ENCODE results near the gene POTEC.
"Not testable (repeated sequence)": the region's sequence is repeated elsewhere in the genome, so short reads cannot be mapped to it uniquely, and the experiment has no call there.

The POTEC gene

DNA sequence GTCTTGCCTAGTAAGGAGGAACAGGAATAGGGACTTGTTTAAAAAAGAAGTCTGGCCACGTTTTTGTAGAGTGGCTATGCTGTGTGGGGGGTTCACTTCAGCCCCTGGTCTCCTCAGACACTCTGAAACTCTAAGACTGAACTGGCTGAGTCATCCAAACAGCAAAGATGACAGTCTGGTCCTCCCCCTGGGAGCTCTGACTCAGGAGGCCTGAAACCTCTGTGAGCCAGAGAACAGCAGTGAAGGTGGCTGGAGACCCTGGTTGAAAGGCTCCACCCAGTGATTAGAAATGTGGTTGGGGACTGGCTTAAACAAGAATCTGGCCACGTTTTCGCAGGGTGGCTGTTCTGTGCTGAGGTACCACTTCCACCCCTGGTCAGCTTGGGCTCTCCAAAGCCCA is 32.7 kb downstream of the POTEC start:
- not testable (repeated sequence) for H3K4me1 ChIP-seq (ENCODE audit: control insufficient read depth in 2 of 2, insufficient read depth in 1 of 2, low read depth in 1 of 2, low read length in 2 of 2); H3K27me3 ChIP-seq (ENCODE audit: control insufficient read depth in 3 of 3, insufficient read depth in 3 of 3, low read depth in 1 of 3, low read length in 3 of 3); DNase-seq (ENCODE audit: low spot score); H3K36me3 ChIP-seq (replicated peaks in 1 of 2; ENCODE audit: control insufficient read depth in 2 of 2, insufficient read depth in 2 of 2, low read length in 2 of 2); H2BK120ac ChIP-seq (ENCODE audit: low read depth, low read length); H2AFZ ChIP-seq (ENCODE audit: low read length); H3K79me1 ChIP-seq (ENCODE audit: low read depth, low read length); H2BK12ac ChIP-seq (ENCODE audit: low read length); H4K8ac ChIP-seq (ENCODE audit: low read depth, low read length); H2BK5ac ChIP-seq (ENCODE audit: low read length); H4K91ac ChIP-seq (ENCODE audit: low read depth, low read length, poor library complexity); H3K4me3 ChIP-seq (ENCODE audit: low read length in 2 of 2); H3K4me2 ChIP-seq (ENCODE audit: insufficient read depth, low read length, poor library complexity, severe bottlenecking); H2AK5ac ChIP-seq (ENCODE audit: low read depth, low read length); H3K14ac ChIP-seq (ENCODE audit: low read length); H2BK15ac ChIP-seq (ENCODE audit: low read length); H3K9me3 ChIP-seq (replicated peaks in 1 of 2; ENCODE audit: control insufficient read depth in 2 of 2, insufficient read depth in 1 of 2, low read depth in 1 of 2, low read length in 2 of 2); H3K9ac ChIP-seq (ENCODE audit: low read depth, low read length, poor library complexity); H3K18ac ChIP-seq (ENCODE audit: low read length); H3K27ac ChIP-seq (replicated peaks; ENCODE audit: low read length); H3K23ac ChIP-seq (ENCODE audit: low read depth, low read length, poor library complexity); H3K4ac ChIP-seq (ENCODE audit: low read length)
- no CpG with 5 or more reads among the region's 3 CpGs for WGBS, 2 donors (ENCODE audit: extremely low coverage in 2 of 2, insufficient read length in 2 of 2, insufficient replicate concordance in 1 of 2)

DNA sequence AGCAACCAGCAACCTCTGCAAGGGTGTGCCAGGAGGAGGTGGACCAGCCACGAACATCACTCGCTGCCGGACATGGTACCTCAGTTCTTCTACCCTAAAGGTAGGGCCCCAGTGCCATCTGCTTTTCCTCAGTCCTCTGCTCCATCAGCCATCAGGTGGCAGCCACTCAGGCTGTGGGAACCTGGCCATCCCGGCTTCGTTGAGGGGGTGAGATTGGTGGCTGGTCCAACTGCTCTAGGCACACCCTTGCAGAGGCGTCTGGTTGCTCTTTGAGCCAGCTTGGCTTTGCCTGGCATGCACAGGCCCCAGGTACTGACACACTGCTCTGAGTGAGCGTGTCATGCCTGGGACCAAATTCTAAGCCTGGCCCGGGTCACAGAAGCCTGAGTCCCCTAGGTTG is 39.7 kb downstream of the POTEC start:
- not testable (repeated sequence) for H3K9me3 ChIP-seq (replicated peaks in 1 of 2; ENCODE audit: control insufficient read depth in 2 of 2, insufficient read depth in 1 of 2, low read depth in 1 of 2, low read length in 2 of 2); H2BK5ac ChIP-seq (ENCODE audit: low read length); H3K9ac ChIP-seq (ENCODE audit: low read depth, low read length, poor library complexity); H3K4me1 ChIP-seq (ENCODE audit: control insufficient read depth in 2 of 2, insufficient read depth in 1 of 2, low read depth in 1 of 2, low read length in 2 of 2); H4K8ac ChIP-seq (ENCODE audit: low read depth, low read length); H3K18ac ChIP-seq (ENCODE audit: low read length); H2BK120ac ChIP-seq (ENCODE audit: low read depth, low read length); H3K23ac ChIP-seq (ENCODE audit: low read depth, low read length, poor library complexity); H3K27me3 ChIP-seq (ENCODE audit: control insufficient read depth in 3 of 3, insufficient read depth in 3 of 3, low read depth in 1 of 3, low read length in 3 of 3); H3K36me3 ChIP-seq (replicated peaks in 1 of 2; ENCODE audit: control insufficient read depth in 2 of 2, insufficient read depth in 2 of 2, low read length in 2 of 2); DNase-seq (ENCODE audit: low spot score); H3K4ac ChIP-seq (ENCODE audit: low read length); H4K91ac ChIP-seq (ENCODE audit: low read depth, low read length, poor library complexity); H2AK5ac ChIP-seq (ENCODE audit: low read depth, low read length); H3K4me2 ChIP-seq (ENCODE audit: insufficient read depth, low read length, poor library complexity, severe bottlenecking); H3K79me1 ChIP-seq (ENCODE audit: low read depth, low read length); H2BK12ac ChIP-seq (ENCODE audit: low read length); H2AFZ ChIP-seq (ENCODE audit: low read length); H3K4me3 ChIP-seq (ENCODE audit: low read length in 2 of 2); H2BK15ac ChIP-seq (ENCODE audit: low read length); H3K27ac ChIP-seq (replicated peaks; ENCODE audit: low read length); H3K14ac ChIP-seq (ENCODE audit: low read length)
- WGBS, 2 donors (ENCODE audit: extremely low coverage in 2 of 2, insufficient read length in 2 of 2, insufficient replicate concordance in 1 of 2): no CpG with 5 or more reads among the region's 8 CpGs

DNA sequence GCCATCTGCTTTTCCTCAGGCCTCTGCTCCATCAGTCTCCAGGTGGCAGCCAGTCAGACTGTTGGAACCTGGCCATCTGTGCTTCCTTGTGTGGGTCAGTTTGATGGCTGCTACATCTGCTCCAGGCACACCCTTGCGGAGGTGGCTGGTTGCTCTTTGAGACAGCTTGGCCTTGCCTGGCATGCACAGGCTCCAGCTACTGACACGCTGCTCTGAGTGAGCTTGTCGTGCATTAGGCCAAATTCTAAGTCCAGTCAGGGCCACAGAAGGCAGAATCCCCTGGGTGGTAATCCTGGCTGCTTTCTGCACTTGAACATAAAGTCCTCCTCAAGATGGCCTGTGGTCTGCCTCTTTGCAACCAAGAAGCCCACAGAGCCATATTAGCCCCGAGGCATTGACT is 41.5 kb downstream of the POTEC start:
- H3K27me3 ChIP-seq (ENCODE audit: control insufficient read depth in 3 of 3, insufficient read depth in 3 of 3, low read depth in 1 of 3, low read length in 3 of 3); H3K27ac ChIP-seq (replicated peaks; ENCODE audit: low read length); H2AK5ac ChIP-seq (ENCODE audit: low read depth, low read length); H2BK12ac ChIP-seq (ENCODE audit: low read length); H2BK5ac ChIP-seq (ENCODE audit: low read length); H3K23ac ChIP-seq (ENCODE audit: low read depth, low read length, poor library complexity); H3K4ac ChIP-seq (ENCODE audit: low read length); H3K4me1 ChIP-seq (ENCODE audit: control insufficient read depth in 2 of 2, insufficient read depth in 1 of 2, low read depth in 1 of 2, low read length in 2 of 2); H3K9me3 ChIP-seq (replicated peaks in 1 of 2; ENCODE audit: control insufficient read depth in 2 of 2, insufficient read depth in 1 of 2, low read depth in 1 of 2, low read length in 2 of 2); H3K18ac ChIP-seq (ENCODE audit: low read length); DNase-seq (ENCODE audit: low spot score); H4K91ac ChIP-seq (ENCODE audit: low read depth, low read length, poor library complexity); H2AFZ ChIP-seq (ENCODE audit: low read length); H3K36me3 ChIP-seq (replicated peaks in 1 of 2; ENCODE audit: control insufficient read depth in 2 of 2, insufficient read depth in 2 of 2, low read length in 2 of 2); H2BK120ac ChIP-seq (ENCODE audit: low read depth, low read length); H3K4me3 ChIP-seq (ENCODE audit: low read length in 2 of 2); H3K79me1 ChIP-seq (ENCODE audit: low read depth, low read length); H4K8ac ChIP-seq (ENCODE audit: low read depth, low read length); H2BK15ac ChIP-seq (ENCODE audit: low read length); H3K9ac ChIP-seq (ENCODE audit: low read depth, low read length, poor library complexity); H3K14ac ChIP-seq (ENCODE audit: low read length); H3K4me2 ChIP-seq (ENCODE audit: insufficient read depth, low read length, poor library complexity, severe bottlenecking): not testable (repeated sequence)
- no CpG with 5 or more reads among the region's 4 CpGs for WGBS, 2 donors (ENCODE audit: extremely low coverage in 2 of 2, insufficient read length in 2 of 2, insufficient replicate concordance in 1 of 2)

DNA sequence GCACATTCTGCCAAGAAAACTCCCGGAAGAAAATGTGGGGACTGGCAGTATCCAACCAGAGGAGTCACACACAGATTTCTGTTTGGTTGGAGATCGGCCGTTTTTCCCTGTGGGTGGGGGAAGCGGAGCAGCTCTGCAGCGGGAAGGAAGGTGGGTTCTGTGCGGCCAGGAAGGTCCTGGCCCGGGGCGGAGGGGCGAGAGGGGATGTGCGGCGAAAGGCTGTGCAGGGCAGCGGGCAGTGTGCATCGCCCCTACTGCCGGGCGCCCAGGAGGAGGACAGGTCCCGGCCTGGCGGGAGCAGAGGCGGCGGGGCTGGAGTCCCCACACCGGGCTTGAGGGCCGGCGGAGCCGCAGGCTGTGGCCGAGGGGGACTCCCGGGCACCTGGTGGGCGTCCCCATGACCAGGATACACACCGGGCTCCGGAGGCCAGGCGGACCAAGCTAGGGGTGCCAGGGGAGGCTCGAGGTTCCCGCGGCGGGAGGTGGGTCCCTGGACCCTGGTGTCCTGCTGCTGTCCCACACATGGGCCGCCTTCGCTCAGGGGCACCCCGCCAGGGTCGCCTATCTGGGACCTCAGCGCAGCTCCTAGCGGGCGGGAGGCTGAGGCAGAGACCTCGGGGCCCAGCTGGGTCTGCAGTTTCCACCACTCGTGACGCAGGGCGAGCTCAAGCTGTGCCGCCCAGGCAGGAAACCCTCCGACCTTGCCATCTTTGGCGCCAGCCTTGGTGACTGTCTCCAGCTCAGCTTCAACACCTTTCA is 54.0 kb downstream of the POTEC start:
- H2AK5ac ChIP-seq (ENCODE audit: low read depth, low read length); H3K4me1 ChIP-seq (ENCODE audit: control insufficient read depth in 2 of 2, insufficient read depth in 1 of 2, low read depth in 1 of 2, low read length in 2 of 2); H4K8ac ChIP-seq (ENCODE audit: low read depth, low read length); DNase-seq (ENCODE audit: low spot score); H3K9me3 ChIP-seq (replicated peaks in 1 of 2; ENCODE audit: control insufficient read depth in 2 of 2, insufficient read depth in 1 of 2, low read depth in 1 of 2, low read length in 2 of 2); H3K4me3 ChIP-seq (ENCODE audit: low read length in 2 of 2); H4K91ac ChIP-seq (ENCODE audit: low read depth, low read length, poor library complexity); H3K4ac ChIP-seq (ENCODE audit: low read length); H3K4me2 ChIP-seq (ENCODE audit: insufficient read depth, low read length, poor library complexity, severe bottlenecking); H3K27ac ChIP-seq (replicated peaks; ENCODE audit: low read length); H3K79me1 ChIP-seq (ENCODE audit: low read depth, low read length); H2BK5ac ChIP-seq (ENCODE audit: low read length); H3K9ac ChIP-seq (ENCODE audit: low read depth, low read length, poor library complexity); H2BK15ac ChIP-seq (ENCODE audit: low read length); H2AFZ ChIP-seq (ENCODE audit: low read length); H2BK12ac ChIP-seq (ENCODE audit: low read length); H3K18ac ChIP-seq (ENCODE audit: low read length); H3K27me3 ChIP-seq (ENCODE audit: control insufficient read depth in 3 of 3, insufficient read depth in 3 of 3, low read depth in 1 of 3, low read length in 3 of 3); H3K36me3 ChIP-seq (replicated peaks in 1 of 2; ENCODE audit: control insufficient read depth in 2 of 2, insufficient read depth in 2 of 2, low read length in 2 of 2); H2BK120ac ChIP-seq (ENCODE audit: low read depth, low read length); H3K14ac ChIP-seq (ENCODE audit: low read length); H3K23ac ChIP-seq (ENCODE audit: low read depth, low read length, poor library complexity): not testable (repeated sequence)
- no CpG with 5 or more reads among the region's 47 CpGs for WGBS, 2 donors (ENCODE audit: extremely low coverage in 2 of 2, insufficient read length in 2 of 2, insufficient replicate concordance in 1 of 2)

Data from neuronal stem cell (in vitro differentiated cells).